ENCODE results near the gene FARP1.

DNA sequence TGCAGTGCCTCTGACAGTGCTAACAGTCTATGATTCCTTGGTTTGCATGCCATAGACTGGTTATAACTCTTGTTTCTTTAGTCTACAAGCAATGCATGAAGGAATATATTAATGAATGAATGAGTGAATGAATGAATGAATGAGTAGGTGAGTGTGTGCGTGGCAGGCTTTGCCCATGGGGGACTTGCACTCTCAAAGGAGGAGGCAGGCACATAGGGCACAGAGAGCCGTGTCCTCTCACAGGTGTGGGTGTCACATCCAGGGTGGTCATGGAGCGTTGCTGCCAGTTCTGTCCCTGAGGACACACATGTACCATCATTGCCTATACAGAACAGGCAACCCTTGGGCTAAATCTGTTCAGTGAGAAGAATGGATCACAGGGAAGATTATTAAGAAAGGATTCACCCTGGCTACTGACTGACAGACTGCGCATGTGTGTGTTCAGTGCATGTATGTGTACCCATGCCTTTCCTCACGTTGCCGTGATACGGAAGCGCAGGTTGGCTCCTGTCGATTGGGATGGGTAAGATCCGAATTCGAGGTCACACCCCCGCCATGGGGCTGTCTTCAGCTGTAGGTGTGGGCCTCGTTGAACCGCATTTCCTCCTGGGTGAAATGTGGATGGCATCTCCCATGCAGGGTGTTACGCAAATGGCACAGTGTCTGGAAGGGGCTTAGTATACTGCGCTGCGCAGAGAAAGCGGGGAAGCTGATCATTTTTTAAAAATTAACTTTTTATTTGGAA lies 272.6 kb downstream of the FARP1 start:
- TF ChIP-seq POLR2AphosphoS5 (IDR thresholded peaks at IDR 0.05; ENCODE audit: borderline replicate concordance, low read depth, low read length), result no peak
- no peak for TF ChIP-seq EZH2 (IDR thresholded peaks at IDR 0.05)

All from SK-N-MC (cell line).